SIG-M5 (cell line): ENCODE measurements around the gene THAP7.
"Not testable (repeated sequence)": the region's sequence is repeated elsewhere in the genome, so short reads cannot be mapped to it uniquely, and the experiment has no call there.

Experiments used
- DNase-seq: peaks from one replicate; lab custom pipeline; 2025; lab: John Stamatoyannopoulos, UW

THAP7 gene

GRCh38 chr22:21001601-21002325 lies at the start of gene THAP7:
THAP7 (minus strand) TSS chr22:21002118; CDS start chr22:21001911, 207 bp downstream.
- peak; percentile 41 for DNase-seq

GRCh38 chr22:21051145-21051830 lies 49.4 kb upstream of the THAP7 start:
- DNase-seq = no peak

- not testable (repeated sequence) for DNase-seq
These were observed 47.0 kb upstream of the THAP7 start for GRCh38 chr22:21048965-21049364.

GRCh38 chr22:21048448-21048847 lies 46.5 kb upstream of the THAP7 start:
- DNase-seq = not testable (repeated sequence)

GRCh38 chr22:21047730-21048129 lies 45.8 kb upstream of the THAP7 start:
- DNase-seq = no peak

- no peak for DNase-seq
These were observed 45.2 kb upstream of the THAP7 start for GRCh38 chr22:21047035-21047661.

- DNase-seq = no peak
These were observed 43.8 kb upstream of the THAP7 start, which contains the start of gene LRRC74B for GRCh38 chr22:21045585-21046294. LRRC74B (plus strand) TSS chr22:21045946; CDS start chr22:21045987, 41 bp downstream.

GRCh38 chr22:21044931-21045584 lies 43.1 kb upstream of the THAP7 start:
- DNase-seq = no peak

GRCh38 chr22:21043860-21044535 lies 42.1 kb upstream of the THAP7 start:
- DNase-seq = no peak

GRCh38 chr22:21042978-21043859 lies 41.3 kb upstream of the THAP7 start:
- no peak for DNase-seq

GRCh38 chr22:21041937-21042336 lies 40.0 kb upstream of the THAP7 start:
- DNase-seq = no peak

- not testable (repeated sequence) for DNase-seq
These were observed 37.2 kb upstream of the THAP7 start for GRCh38 chr22:21039158-21039557.

- DNase-seq = no peak
These were observed 36.5 kb upstream of the THAP7 start for GRCh38 chr22:21038405-21038804.

GRCh38 chr22:21034989-21035388 lies 33.1 kb upstream of the THAP7 start:
- no peak for DNase-seq

- no peak for DNase-seq
These were observed 32.0 kb upstream of the THAP7 start for GRCh38 chr22:21033895-21034294.

- DNase-seq = no peak
These were observed 31.2 kb upstream of the THAP7 start for GRCh38 chr22:21032868-21033688.

- no peak for DNase-seq
These were observed 30.3 kb upstream of the THAP7 start, which contains the start of gene SLC7A4 for GRCh38 chr22:21032037-21032867. SLC7A4 (minus strand) TSS chr22:21032561; CDS start chr22:21031812, 749 bp downstream.

- no peak for DNase-seq
These were observed 29.7 kb upstream of the THAP7 start for GRCh38 chr22:21031545-21032036.
